NCI-H146 treated with DMSO at 0.1 percent for 48 hours (cell line): ENCODE data around the gene WIPI1.
"Not testable (repeated sequence)": the region's sequence is repeated elsewhere in the genome, so short reads cannot be mapped to it uniquely, and the experiment has no call there.

Experiments
- DNase-seq: peaks from one replicate; lab custom pipeline; 2025; ENCODE audit not compliant: unreplicated experiment; lab: John Stamatoyannopoulos, UW

WIPI1 gene, protein sequence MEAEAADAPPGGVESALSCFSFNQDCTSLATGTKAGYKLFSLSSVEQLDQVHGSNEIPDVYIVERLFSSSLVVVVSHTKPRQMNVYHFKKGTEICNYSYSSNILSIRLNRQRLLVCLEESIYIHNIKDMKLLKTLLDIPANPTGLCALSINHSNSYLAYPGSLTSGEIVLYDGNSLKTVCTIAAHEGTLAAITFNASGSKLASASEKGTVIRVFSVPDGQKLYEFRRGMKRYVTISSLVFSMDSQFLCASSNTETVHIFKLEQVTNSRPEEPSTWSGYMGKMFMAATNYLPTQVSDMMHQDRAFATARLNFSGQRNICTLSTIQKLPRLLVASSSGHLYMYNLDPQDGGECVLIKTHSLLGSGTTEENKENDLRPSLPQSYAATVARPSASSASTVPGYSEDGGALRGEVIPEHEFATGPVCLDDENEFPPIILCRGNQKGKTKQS

DNA sequence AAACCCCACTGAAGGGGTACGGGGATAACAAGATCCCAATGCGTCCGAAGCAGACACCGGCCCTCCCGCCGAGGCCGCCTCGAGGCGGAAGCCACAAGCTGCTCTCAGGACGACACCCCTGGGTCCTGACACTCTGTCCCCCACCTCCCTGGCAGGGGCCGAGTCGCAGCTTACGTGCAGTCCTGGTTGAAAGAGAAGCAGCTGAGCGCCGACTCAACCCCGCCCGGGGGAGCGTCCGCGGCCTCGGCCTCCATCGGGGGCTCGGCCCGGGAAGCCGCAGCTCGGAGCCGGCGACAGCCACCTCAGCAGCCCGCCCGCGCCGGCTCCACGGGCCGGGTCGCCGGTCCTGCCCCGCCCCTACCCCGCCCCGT, at the start of gene WIPI1:
Gene WIPI1, minus strand, starts transcription at position 329 of the 371 bp plus-strand sequence. Its CDS starts 75 bp downstream, at position 254.
- DNase-seq = peak; percentile 32

DNA sequence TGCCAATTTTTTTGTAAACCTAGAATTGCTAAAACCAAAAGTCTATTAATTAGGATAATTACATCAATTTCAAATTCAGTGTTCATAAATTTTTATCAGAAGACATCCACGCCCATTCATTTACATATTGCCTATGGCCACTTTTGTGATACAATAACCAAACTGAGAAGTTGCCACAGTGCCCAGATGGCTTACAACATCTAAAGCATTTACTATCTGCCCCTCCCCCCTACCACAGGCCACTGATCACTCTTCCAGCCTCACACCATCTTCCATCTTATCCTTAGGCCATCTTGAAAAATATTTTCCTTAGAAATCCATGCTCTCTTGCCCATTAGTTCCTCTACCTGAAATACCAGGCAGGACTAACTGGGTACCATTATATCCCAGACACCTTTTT, 48.7 kb upstream of the WIPI1 start:
- no peak for DNase-seq

DNA sequence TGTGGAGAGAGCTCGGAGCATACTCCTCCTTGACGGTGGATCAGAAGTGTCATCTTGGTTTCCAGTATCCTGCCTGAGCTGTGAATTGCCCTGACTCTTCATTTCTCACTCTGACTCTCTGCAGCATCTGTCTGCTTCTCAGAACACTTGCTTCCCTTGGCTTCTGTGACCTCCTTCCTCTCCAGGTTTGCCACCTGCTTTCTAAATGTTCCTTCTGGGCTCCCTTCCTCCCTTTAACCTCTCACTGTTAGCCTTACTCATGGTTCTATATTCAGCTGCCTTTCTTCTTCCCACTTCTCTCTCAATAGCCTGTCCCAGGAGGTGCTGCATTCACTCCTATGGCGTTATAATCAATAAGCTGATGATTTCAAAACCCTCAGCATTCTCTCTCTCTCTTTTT, 43.8 kb upstream of the WIPI1 start:
- DNase-seq = no peak

DNA sequence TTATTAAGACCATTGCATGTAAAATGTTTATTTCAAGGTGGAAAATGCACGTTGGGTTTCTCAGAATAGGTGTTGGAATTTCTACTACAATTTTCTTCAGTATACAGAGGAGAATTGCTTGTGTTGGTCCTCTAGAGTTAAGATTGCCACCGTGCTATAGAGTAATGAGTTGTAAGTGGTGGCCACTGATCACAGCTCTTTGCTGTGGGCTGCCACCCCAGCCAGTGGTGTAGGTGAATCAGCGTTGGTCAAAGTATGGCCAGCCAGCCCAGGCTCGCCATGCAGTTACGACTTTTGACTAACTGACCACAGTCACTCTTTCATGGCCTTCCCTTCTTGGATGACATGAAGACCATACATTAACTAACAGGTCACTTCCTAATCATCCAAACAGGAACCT, 42.3 kb upstream of the WIPI1 start:
- DNase-seq = no peak

DNA sequence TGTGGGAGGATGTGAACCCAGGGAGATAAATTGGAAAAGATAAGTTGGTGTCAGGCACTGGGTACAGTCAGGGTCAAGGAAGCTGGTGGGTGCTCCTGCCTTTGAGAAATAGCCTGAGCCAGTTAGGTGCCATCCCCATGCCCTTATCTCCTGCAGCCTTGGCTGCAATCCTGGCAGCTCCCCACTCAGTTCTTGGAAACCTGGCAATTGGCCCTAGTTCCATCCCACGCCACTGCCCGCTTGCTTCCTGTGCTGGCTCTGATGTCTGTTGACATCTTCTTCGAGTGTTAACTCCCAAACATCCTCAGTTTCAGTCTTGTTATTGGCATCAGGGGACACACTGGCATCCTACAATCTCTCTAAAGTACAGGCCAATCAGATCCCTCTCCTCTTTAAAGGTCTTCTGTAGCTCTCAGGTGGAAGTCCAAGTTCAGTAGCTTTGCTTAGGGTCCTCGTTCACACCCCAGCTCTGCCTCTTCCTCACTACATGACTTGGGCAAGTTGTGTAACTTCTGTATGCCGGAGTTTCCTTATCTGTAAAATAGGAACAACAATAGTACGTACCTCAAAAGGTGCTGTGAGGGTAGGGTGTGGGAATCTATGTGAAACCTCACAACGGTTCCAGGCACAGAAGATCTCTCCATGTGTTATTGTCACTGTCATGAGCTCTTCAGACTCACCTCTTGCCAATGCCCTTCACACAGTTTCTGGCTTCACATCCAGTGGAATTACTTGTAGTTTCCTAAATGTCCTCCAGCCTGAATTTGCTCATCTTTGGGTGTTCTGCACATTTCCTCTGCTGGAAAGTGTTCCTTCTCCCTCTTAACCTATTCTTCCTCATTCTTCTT, 41.4 kb upstream of the WIPI1 start:
- no peak for DNase-seq

DNA sequence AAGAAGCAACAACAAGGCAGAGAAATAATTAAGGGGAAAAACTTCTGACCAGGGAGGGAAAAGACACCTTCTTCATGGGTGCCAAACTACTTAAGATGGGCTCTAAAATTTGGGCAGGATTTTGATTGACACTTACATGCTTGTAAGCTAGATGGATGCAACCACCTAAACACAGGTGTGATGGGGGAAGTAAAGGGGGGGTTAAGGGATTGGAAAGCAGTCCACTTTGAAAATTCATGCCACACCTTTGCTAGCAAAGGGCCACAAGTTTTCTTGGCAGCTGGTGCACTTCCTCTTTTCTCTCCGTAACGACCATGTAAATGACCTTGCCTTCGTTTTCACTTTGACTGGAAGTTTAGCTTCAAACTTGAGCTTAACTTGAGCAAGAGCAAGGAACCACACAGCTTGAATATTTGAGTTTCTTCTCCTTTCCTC, 40.6 kb upstream of the WIPI1 start:
- DNase-seq = no peak

DNA sequence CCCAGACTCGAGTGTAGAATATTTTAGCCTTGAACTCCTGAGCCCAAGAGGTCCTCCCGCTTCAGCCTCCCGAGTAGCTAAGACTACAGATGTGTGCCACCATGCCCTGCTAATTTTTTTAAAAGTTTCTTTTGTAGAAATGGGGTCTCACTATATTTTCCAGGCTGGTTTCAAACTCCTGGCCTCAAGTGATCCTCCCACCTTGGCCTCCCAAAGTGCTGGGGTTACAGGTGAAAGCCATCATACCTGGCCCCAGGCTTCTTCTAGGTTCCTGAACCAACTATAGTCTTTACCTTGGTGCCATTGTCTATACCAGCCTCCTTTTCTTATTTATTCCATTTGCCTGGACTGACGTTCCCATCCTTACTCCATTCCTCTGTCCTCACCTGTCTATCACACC, 37.8 kb upstream of the WIPI1 start:
- DNase-seq = no peak

DNA sequence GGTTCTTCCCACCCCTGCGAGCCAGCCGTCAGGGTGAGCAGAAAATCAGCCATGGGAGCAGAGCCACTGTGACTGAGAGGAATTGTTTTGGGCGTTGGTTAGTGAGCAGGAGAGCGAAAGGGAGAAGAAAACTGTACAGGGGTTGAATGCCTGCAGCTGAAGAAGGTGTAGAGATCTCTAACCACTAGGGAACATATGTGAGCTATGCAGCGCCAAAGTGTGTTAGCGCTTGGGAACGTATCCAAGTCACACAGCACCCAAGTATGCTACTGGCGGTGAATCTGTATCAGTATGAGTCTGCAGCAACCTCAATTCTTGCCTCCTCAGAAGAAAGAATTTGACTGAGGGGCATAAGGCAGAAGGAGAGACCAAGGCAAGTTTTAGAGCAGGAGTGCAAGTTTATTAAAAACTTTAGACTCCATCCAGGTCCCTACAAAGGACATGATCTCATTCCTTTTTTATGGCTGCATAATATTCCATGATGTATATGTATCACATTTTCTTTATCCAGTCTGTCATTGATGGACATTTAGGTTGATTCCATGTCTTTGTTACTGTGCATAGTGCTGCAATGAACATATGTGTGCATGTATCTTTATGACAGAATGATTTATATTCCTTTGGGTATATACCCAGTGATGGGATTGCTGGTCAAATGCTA, 35.2 kb upstream of the WIPI1 start:
- not testable (repeated sequence) for DNase-seq

DNA sequence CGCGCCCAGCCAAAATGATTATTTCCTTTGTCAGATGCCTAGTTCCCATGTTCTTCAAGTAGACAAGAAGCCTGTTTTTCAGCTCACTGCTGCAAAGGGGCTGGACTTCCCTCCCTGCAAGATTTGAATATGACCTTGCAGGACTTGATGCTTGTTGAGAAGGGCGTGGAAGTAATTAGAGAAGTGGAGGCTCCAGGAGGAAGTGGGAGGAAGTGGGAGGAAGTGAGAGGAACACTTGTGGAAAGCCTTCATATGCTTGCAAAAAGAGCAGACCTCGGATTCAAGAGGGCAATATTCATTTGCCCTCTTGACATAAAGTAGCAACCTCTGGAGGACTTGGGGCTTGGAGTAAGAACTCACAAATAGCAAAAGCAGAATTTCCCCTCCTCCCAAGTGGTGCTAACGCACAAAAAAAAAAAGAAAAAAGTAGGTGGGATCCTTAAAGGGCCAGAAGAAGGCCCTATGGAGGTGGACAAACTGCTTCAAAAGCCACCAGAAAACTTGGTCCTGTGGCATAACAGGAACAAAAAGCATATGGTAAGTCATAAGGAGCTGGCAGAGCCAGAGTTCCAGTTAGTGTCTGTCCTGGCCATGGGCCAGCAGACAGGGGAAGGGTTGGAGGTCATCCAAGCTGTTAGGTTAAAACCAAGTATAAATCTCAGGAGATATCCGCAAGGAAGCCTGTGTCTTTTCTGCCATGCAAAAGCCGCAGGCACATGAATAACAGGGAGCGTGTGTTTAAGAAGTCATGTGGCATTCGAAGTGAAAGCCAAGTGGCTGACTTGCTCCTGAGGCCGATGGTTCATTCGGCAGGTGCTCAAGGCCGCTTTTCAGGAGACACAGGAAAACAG, 34.3 kb upstream of the WIPI1 start:
- DNase-seq = no peak

DNA sequence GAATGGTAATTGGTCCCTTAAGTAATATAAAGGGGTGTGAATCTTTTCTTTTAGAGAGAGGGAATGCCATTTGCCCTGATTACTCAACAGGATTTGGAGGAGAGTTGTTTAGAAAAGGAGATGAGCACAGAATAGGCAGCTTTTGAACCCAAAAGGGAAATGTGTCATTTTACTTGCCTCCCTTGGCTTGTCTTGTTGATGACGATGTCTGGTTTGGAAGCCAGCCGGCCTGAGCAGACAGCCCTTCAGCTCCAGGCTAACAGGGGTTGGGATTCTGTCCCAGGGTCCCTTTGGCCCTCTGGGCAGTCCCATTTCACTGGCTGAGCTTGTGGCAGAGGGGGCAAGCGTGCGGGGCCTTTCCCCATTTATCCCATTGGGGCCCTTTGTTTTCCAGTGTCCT, 32.6 kb upstream of the WIPI1 start:
- DNase-seq = no peak

DNA sequence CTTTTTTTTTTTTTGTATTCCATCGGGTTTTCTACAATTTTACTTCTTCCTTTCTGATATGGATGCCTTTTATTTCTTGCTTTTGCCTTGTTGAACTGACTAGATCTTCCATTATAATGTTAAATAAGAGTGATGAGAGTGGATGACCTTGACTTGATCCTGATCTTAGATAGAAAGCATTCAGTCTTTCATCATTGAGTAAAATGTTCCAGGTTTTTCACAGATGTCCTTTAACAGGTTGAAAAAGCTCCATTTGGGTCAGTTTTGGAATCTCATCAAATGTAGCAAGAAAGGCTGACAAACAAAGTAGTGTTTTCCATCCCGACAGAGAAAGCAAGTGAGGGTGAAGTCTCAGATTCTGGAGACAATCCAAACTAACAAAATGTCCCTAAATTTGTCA, 27.2 kb upstream of the WIPI1 start:
- no peak for DNase-seq

DNA sequence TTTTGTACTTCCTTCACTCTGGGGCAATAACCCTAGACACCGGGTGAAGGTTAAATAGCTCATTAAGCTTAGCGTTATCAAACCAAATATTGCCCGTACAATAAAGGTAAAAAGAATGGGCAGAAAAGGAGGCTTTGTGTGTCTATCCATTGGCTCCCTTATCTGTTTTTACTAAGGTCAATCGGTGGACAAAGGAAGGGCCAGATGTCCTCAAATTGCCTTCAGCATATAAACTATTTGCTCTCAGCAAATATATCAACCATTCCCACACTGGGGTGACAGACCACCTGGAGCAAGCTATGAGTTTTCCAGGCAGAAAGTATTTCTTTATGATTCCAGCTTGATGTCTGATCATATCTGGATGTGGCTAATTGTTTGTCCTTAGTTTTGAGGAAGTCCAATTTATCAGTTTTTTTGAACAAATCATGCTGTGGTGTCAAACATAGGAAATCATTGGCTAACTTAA, 25.3 kb upstream of the WIPI1 start:
- DNase-seq = peak; percentile 94

DNA sequence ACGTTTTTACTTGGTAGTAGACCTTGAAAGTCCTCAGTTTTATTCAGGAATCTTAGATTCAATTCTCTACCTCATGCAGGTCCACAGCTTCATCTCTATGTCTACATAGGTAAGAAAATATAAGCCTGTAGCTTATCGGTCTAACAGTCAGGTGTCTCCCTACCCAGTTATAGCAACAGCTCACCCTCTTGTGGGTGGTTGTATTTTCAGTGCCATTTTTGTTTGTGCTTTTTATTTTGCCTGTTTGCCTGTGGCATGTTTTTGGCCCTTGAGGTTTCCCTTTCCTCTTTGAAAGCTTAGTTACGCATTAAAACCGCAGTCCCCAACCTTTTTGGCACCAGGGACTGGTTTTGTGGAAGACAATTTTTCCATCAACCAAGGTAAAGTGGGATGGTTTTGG, 23.6 kb upstream of the WIPI1 start:
- no peak for DNase-seq

DNA sequence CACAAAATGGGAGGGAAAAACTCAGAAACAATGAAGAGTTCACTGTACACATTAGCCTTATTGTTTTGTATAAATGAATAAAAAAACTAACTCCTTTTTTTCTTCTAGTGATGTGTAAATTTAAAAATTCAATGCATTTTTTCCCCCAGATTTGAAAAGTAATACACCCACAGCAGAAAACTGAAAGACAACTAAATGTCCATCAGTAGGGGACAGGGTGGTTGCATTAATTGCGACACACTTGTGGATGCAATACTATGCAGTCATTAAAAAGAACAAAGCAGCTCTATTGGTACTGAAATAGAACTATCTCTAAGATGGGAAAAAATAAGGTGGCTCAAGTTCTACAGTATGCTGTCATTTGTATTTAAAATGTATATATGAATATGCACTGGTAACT, 13.7 kb upstream of the WIPI1 start:
- DNase-seq = no peak

DNA sequence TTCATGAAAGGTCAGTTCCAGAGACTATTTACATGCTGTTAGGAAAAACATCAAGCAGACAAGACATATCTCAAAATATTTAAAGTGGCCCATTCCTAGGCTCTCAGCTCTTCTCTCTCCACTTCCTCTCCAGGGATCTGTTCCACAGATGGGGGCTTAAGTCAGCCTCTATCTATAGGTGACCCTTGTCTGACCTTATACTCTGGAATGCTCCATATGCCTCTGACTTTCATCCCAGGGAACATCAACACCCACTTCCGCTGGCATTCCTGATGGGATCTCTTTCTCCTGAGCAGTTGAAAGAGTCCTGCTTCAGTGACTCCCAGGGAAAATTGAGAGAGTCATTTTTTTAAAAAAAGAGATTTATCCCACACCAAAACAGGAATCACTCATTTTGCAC, 11.5 kb upstream of the WIPI1 start:
- no peak for DNase-seq

DNA sequence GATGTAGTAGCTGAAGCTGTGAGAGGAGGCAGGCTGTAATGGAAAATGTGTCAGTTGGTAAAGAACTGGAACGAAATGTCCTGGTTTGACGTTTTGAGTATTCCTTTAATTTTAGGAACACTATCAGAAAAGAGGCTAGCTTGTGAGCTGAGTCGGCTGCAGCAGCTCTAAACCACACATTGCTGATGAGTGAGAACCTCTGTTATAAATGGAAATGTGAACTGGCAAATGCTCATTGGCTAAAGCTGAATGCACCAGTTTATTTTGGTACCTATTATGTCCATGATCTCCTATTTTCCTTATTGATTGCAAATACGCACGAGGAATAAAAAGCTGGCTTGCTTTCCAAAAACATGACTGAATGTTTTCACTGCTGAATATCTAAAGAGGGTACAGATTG, 11.0 kb upstream of the WIPI1 start:
- no peak for DNase-seq

DNA sequence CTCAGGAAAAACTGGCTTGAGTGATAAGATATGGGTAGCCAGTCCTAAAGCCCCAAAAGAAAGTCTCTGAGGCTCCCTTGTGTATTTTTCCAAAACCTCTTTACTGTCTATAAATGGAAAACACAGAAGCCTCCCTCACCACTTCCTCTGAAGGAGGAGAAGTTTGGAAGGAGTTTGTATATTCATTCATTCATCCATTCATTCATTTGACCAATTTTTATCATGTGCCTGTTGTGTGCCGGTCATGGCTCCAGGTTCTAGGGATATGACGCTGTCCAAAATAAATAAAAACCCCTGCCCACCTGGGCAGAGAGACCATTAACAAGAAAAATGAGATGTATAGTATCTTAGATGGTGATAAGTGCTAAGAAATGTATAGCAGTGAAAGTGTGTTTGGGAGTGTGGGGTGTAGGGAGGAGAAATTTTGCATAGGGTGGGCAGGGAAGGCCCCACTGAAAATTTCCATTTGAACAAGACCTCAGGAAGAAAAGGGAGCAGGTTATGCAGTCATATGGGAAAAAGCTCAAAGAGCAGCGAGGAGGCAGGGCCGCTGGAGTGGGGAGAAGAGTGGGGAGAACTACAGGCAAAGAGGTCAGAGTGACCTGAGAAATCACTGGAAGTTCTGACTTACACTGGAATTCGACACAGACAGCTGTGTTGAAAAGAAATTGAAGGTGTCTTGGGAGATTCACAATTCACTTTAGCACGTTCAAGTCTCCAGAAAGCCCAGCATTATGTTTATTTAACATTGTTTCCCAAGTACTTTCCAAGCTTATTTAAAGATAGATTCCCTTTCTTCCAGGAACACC, 6.1 kb upstream of the WIPI1 start:
- DNase-seq = no peak

DNA sequence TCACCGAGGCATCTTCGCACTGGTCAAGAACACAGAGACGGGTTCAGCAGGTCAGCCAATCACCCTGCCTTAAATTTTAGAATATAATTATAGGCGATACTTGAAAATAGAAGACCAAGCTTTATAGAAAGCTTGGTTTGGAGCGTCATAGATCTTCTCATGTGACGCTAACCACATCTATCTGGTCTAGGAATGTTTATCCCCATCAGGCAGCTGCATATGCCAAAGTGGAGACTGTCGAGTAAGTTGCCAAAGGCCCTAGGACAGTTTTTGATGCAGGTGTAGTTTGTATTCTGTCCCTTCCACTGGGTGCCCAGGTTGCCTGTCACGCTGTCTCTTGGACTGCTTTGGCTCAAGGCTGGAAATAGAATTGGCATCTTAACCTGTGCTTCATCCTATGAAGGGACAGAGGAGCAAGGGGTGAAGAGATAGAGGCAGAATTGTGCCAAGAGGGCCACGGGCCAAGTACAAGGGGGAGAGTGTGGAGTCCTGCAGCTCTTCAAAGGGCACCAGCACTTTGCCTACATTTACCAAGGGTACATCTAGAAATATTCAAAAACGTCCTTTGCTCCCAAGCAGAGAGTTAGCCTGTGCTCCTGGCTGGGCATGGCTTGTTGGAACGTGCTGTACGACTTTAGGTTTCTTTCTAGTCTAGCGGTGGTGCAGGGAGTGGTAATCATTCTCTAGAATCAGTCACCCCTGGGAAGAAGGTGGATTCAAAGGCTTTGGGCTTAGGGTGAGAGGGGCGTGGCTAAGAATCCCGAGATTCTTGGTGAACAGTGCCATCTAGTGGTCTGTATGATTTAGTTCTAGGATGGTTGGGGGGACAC, 5.3 kb upstream of the WIPI1 start:
- DNase-seq = peak; percentile 69

DNA sequence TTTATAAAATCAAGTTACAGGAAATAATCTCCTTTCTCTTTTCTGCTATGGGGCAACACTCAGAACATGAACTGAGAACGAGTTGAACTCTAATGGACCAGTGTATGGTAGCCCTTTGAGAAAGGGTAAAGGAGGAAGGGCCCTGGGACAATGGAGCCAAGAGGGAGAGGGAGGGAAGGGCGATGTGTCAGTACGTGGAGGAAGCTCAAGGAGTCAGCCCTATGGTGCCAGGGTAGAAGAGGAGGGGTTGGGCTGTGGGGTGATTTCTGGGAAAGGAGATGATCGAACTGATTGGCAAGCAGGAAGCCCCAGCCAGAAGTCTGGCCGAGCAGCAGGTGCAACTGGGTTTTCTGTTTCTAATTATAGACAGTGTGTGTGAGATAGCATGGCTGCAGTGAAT, 4.3 kb upstream of the WIPI1 start:
- DNase-seq = peak; percentile 51
